Ascending aorta (tissue), 2 donors: ENCODE measurements around the gene SMIM35. TPM values are rescaled to one million over a fixed set of nuclear protein-coding genes. Genes with fewer than 3 reads are reported as not detected.

Experiments
- DNase-seq, 2 donors: peaks; one replicate each; pipeline ENCODE4 v3.0.0-alpha.2; 2019; ENCODE audit warnings: low spot score in 2 of 2
- H3K27ac ChIP-seq, 2 donors: fragments of 200-600 bp; sonication (generic); one replicate each; pipeline ENCODE4 v1.5.1; 2016 to 2017; ENCODE audit warnings: mild to moderate bottlenecking in 1 of 2
- H3K27me3 ChIP-seq: fragments of 200-600 bp; sonication (generic); one replicate; pipeline ENCODE4 v1.5.1; 2017
- H3K36me3 ChIP-seq, 2 donors: fragments of 200-600 bp; sonication (generic); one replicate each; pipeline ENCODE4 v1.5.1; 2016
- H3K4me1 ChIP-seq, 2 donors: fragments of 200-600 bp; sonication (generic); one replicate each; pipeline ENCODE4 v1.5.1; 2016 to 2017; ENCODE audit warnings: mild to moderate bottlenecking in 1 of 2
- H3K4me3 ChIP-seq, 2 donors: fragments of 200-600 bp; sonication (generic); one replicate each; pipeline ENCODE4 v1.5.1; 2016 to 2017; ENCODE audit warnings: mild to moderate bottlenecking in 1 of 2
- H3K9me3 ChIP-seq, 2 donors: fragments of 200-600 bp; sonication (generic); one replicate each; pipeline ENCODE4 v1.5.1; 2016
- CTCF ChIP-seq, 3 experiments: fragments of 200-600 bp in 2 of 3; fragments of 450-650 bp in 1 of 3; sonication (generic) in 2 of 3; IDR thresholded peaks; one replicate each; pipeline ENCODE4 v1.5.1; 2016 to 2019; ENCODE audit warnings: antibody characterized with exemption in 3 of 3, mild to moderate bottlenecking in 1 of 3, moderate library complexity in 1 of 3
- intact Hi-C: fragments of 100-400 bp; cut with DNase I; formaldehyde crosslinking; loops from one replicate; pipeline ENCODE4 v1.15.1; 2023
- total RNA-seq: library from RNA; depleted of rRNA; stranded (reverse); fragments of >200 nt; gene quantifications from one replicate; pipeline ENCODE4 v1.1.0, GENCODE V29; 2016

The SMIM35 gene
- total RNA-seq, 1 donor from 2014 or later = not detected

DNA sequence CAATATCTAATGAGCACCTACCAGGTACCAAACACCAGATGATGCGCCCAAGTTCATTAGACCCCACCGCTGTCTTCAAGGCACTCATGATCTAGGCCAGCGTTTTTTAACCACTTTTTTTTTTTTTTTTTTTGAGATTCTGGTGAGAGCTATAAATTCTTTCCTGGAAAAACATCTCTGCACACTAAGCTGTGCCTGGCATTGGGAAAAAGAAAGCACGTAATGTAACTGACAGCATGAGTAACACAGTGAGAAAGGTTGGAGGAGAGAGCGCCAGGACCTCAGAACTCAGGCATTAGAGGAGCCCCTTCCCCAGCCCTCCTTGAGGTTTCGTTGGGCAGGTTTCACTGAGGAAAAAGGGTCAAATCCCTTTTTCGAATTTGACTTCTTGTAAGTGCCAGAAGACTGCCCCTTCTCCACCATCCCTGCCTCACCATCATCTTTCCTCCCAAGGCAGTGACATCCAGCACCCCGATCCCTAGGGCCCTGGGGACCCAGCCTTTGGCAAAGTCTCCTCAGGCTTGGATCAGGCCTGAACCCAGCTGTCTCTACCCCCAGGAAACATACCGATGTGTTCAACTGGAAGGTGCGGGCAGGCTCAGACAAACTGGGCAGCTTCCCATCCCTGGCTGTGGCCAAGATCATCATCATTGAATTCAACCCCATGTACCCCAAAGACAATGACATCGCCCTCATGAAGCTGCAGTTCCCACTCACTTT is 26.1 kb upstream of the SMIM35 start:
- H3K4me1 ChIP-seq = no peaks in the 10 kb centered on the region
- TF ChIP-seq CTCF (IDR thresholded peaks at IDR 0.05) = no peak
- DNase-seq = no peak
- no peak overlapping the region for H3K27ac ChIP-seq
- no peaks in the 10 kb centered on the region for H3K9me3 ChIP-seq
- H3K4me3 ChIP-seq = no peak overlapping the region
- intact Hi-C loops = no loop called here
- H3K27me3 ChIP-seq = no peaks in the 10 kb centered on the region
- no peaks in the 10 kb centered on the region for H3K36me3 ChIP-seq

DNA sequence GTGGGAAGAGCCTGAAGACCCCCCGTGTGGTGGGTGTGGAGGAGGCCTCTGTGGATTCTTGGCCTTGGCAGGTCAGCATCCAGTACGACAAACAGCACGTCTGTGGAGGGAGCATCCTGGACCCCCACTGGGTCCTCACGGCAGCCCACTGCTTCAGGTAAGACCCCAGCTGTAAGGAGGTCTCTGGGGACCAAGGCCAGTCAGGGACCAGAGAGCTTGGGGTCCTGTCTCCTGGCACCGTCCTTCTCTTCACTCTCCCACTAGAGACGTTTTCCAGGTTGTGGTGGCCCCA is 24.9 kb upstream of the SMIM35 start:
- DNase-seq = no peak
- Histone ChIP-seq H3K27me3 (no peaks in the 10 kb centered on the region), H3K4me1 (no peaks in the 10 kb centered on the region), H3K36me3 (no peaks in the 10 kb centered on the region), H3K4me3 (no peak overlapping the region), H3K9me3 (no peaks in the 10 kb centered on the region), H3K27ac (no peak overlapping the region)
- TF ChIP-seq CTCF (IDR thresholded peaks at IDR 0.05) = no peak
- intact Hi-C loops = no loop called here

DNA sequence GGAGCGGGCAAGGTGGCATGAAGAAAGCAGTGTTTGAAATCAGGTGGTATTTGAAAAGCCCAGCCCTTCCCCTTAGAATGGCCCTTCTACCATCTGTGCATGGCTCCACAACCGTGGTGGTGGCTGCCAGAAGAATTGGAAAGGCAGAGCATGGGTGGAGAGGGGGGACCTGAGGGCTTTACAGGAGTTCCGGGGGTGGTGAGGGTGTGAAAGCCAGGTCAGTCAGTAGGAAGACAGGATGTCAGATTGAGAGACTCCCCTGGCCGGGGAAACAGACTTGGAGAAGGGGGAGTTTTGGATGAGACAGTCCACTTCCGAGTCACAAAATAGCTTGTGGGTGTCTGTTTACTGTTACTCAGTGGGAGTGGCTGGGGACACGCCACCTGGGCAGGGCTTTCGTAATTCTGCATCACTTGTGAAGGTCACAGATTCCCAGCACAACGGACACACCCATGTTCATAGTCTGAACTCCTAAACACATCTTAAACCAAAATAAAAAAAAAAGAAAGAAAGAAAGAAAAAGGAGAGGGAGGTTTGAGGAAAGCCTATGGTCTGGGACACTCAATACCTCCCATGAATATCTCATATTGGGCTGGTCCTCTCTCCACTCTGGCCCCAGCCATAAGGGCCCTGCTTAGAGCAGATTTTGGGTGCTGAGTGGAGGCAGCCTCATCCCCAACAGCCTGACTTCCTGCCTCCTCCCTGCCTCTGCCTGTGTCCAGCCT is 24.4 kb upstream of the SMIM35 start:
- H3K27me3 ChIP-seq = no peaks in the 10 kb centered on the region
- no peak for TF ChIP-seq CTCF (IDR thresholded peaks at IDR 0.05)
- no peaks in the 10 kb centered on the region for H3K9me3 ChIP-seq
- H3K4me1 ChIP-seq = no peaks in the 10 kb centered on the region
- no peaks in the 10 kb centered on the region for H3K36me3 ChIP-seq
- H3K27ac ChIP-seq = no peak overlapping the region
- intact Hi-C loops = no loop called here
- no peak overlapping the region for H3K4me3 ChIP-seq
- no peak for DNase-seq

DNA sequence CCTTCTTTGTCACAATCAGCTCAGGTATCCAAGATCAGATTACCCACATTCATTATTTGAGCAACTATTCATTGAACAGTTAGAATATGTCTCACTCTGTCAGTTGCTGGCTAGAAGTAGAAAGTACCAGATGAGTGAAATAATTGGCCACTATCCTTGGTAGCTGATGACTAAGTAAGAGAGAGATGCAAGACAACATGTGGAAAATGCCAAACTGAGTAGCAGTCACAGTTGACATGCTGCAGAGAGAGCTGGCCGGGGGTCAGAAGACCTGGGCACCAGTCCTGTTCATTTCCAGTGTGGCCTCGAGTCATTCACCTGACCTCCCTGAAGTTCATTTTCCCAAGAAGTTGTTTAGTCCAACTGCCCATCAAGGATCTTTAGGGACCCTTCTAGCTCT is 22.5 kb upstream of the SMIM35 start:
- H3K4me1 ChIP-seq = no peaks in the 10 kb centered on the region
- intact Hi-C loops = no loop called here
- DNase-seq = no peak
- no peaks in the 10 kb centered on the region for H3K27me3 ChIP-seq
- no peak for TF ChIP-seq CTCF (IDR thresholded peaks at IDR 0.05)
- no peak overlapping the region for H3K4me3 ChIP-seq
- H3K9me3 ChIP-seq = no peaks in the 10 kb centered on the region
- H3K36me3 ChIP-seq = no peaks in the 10 kb centered on the region
- H3K27ac ChIP-seq = no peak overlapping the region

DNA sequence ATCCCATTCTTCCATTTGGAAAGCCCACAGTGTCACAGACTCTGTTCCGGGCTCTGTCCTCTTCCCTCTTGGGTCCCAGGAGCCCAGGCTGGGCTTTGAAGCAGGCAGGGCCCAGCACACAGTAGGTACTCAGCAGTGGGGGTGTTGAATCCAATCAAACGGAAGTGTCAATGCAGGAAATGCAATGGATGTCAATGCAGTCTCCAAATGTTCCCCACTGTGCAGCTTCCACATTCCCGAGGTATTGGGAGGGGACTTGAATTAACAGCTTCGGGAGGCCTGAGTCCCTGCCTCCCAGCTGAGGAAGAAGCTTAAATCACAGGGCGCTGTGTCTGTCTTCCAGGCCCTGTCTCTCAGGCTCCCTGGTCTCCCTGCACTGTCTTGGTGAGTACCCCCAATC is 21.8 kb upstream of the SMIM35 start:
- Histone ChIP-seq H3K36me3 (no peaks in the 10 kb centered on the region), H3K4me3 (no peak overlapping the region), H3K4me1 (no peaks in the 10 kb centered on the region), H3K27ac (no peak overlapping the region), H3K9me3 (no peaks in the 10 kb centered on the region), H3K27me3 (no peaks in the 10 kb centered on the region)
- DNase-seq = no peak
- intact Hi-C loops = no loop called here
- no peak for TF ChIP-seq CTCF (IDR thresholded peaks at IDR 0.05)
